OCI-M1 (cell line): Measurements from ENCODE around the gene GALNT8.
A peak's percentile ranks its signal among the peaks of the same experiment; 100 is the strongest.
"Not testable (repeated sequence)": the region's sequence is repeated elsewhere in the genome, so short reads cannot be mapped to it uniquely, and the experiment has no call there.

Experiments
- DNase-seq: peaks from one replicate; lab custom pipeline; 2025; lab: John Stamatoyannopoulos, UW

Gene GALNT8

GRCh38 chr12:4743046-4743445 lies 22.8 kb downstream of the GALNT8 start:
- no peak for DNase-seq

DNA sequence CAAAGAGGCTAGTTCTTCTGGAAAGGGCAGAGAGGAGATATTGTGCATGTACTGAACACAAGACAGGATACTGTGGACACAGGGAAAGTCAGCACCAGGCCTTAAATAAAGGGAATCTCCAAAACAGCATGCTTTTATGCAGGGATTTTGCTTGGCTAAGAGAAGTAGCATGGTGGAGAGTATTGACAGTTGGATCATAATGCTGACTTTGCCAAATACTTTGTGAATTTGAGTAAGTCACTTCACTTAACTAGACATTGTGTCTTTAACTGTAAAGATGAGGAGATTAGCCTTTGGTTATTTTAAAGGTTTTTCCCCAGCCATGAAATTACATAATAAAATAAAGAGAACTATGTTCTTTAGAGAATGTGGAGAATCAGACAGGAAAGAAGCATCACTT lies 24.5 kb downstream of the GALNT8 start:
- no peak for DNase-seq

- DNase-seq, result no peak
These were observed 25.0 kb downstream of the GALNT8 start for GRCh38 chr12:4745249-4745648.

GRCh38 chr12:4751654-4752053 lies 31.5 kb downstream of the GALNT8 start:
- DNase-seq, result not testable (repeated sequence)

GRCh38 chr12:4762773-4763172 lies 42.6 kb downstream of the GALNT8 start:
- DNase-seq, result peak; percentile 29

DNA sequence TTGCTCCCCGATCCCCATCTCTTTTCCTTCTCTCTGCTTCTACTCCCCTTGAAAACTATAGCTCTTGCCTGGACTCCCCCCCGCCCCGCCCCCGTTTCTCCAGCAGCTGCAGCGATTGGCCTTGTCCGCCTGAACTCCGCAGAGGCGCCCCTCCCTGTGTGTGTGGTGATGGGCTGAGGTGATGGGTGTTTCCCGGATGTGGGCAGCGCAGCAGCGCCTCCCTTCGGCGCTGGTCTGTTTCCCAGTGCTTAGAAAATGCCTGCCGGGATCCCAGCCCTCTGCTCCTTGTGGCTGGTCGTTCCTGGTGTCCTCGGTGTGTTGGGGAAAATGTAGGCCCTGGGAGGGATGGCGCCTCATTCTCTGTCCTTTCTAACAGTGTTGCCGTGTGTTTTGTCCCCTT lies 43.3 kb downstream of the GALNT8 start:
- DNase-seq, result no peak

DNA sequence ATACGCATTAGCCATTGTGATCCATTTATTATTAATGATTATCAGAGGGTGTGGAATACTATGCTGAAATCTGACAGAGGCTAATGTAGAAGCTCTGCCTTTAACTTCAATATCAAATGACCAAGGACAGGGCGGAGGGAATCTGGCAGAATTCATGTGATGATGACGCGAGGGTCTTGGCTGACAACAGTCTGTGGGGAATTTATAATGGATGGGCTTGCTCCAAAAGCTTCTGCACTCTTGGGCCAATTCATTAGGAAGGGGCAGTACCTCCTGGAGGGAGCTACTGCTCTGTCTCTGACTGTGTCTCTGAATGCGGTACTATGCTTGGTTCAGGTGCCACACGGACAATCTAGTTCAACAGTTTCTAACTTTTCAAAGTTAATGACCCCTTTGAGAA lies 46.2 kb downstream of the GALNT8 start:
- no peak for DNase-seq

DNA sequence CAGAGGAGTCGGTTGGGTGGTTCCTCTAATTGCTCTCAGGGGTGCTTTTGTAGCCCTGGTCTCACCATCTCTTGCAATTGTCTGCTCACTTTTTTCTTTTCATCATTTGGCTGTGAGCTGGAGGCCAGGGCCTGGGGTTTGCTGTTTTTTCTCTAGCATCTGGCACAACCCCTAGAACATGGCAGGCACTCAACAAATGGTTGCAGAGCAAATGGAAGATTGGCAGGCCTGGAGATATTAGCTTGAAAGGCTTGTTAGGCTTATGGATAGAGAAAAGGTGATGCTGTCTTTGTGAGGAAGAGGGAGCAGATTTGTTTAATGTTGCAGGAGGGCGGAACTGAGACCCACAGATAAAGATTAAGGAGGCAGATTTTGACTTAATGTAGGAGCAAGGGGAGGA lies 47.0 kb downstream of the GALNT8 start:
- no peak for DNase-seq

DNA sequence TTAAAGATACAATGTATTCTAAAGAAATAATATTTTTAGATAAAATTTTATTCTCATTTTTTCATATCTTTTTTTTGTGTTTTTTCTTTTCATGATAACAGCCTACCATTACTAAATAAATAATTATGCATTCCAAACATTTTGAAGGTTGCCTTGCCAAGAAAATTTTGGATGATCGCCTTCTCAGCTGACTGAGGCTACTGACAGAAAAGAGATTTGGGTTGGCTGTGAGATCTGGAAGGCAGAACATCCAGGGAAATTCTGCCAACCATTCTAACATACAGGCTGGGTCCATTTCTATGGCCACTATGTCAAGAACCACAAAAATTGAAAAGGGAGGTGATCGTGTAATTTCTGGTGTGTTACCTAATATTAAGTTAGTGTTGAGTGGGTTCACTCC lies 48.1 kb downstream of the GALNT8 start:
- DNase-seq, result no peak

DNA sequence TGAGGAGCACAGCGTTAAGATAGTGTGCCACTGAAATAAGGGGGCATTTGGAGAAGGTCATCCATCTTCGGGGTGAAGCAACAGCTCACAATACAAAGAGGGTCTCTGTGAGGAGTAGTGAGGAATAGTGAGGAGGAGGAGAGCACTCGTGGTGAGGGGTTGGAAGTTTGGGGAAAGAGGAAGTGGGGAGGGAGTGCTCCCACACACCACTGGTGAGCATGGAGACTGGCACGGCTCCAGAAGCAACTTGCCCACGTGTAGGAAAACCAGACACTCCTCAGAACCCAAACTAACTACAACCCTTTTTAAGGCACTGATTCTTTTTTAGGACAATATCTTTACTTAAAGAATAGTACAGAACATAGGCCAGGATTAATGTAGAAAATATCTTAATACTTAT lies 48.9 kb downstream of the GALNT8 start:
- DNase-seq, result peak; percentile 5

GRCh38 chr12:4771172-4771959 lies 51.2 kb downstream of the GALNT8 start:
- no peak for DNase-seq

GRCh38 chr12:4771960-4772566 lies 51.9 kb downstream of the GALNT8 start:
- DNase-seq, result no peak

DNA sequence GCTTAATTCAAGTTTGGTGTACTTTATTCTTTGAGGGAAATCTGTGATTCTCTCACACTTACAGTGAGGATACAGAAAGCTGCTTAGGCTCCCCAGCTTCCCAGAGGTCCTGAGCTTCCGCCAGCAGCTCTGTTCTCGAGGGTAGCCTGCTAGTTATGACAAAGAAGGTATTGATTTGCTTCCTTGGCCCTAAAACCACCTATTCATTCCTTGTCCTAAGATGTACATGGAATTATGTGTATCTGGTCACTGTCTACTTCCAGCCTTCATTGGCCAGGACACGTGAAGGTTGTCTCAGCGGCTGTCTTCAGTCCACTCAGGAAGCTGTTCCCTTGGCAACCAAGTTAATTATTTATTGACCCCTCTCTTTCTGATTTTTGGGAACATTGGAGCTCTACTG lies 55.7 kb downstream of the GALNT8 start:
- DNase-seq, result no peak

DNA sequence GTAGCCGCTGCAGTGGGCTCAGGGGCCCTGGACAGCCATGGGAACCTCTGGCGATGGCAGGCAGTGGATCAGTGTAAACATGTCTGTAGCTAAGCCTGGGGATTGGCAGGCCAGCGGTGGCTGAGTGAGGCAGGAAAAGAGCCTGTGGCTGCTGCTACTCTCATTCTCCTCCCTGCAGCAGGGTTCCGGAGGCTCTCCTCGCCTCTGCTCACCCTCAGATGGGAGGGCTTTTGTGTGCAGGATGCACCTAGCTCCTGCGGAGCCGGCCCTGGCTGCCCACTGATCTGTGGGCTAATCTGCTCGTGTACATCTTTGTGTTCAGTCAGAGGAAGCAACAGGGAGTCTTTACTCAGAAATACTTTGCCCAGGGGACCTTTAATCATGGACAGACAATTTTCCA lies 59.5 kb downstream of the GALNT8 start:
- no peak for DNase-seq

DNA sequence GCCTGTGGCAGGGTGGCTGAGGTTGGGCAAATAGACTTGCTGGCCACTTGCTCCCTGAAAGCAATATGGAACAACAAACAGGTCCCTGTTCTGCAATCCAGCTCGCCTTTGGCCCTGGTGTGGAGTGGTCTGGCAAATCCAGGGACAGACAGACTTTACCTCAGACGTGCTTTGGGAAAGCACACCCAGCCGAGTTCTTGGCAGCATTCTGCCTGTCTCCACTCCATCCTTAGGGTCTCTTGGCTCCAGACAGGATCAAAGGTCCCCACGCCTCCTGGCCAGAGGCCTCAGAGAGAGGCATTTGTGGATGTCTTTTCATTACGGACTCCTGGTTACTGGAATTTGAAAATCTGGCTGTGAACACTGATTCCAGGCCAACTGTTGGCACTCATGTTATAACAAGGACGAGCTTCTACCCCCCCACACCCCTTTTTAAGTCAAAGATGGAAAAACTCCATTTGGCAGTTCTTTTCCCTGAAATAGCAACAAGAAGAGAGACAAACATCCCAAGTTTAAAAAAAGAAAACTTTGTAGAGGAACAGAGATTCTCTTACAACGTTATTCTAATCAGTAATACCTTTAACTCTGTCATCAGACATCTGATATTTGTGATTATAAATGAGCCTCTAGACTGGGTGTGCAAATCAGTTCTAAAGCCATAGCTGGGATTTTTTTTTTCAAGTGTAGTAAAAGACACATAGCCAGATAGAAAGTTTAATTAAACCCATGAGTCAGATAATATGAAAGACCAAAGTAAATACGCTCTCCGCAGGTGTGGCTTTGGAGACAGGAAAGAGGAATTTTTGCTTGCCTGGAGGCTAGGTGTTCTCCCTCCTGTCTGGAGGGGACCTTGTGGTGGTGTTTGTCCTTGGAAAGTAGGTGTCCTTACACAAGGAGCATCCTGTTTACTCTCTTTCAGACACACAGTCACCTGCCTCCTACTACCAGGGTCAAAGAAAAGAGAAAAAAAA lies 60.7 kb downstream of the GALNT8 start:
- DNase-seq, result no peak

- DNase-seq, result no peak
These were observed 64.3 kb downstream of the GALNT8 start for GRCh38 chr12:4784404-4785054.

DNA sequence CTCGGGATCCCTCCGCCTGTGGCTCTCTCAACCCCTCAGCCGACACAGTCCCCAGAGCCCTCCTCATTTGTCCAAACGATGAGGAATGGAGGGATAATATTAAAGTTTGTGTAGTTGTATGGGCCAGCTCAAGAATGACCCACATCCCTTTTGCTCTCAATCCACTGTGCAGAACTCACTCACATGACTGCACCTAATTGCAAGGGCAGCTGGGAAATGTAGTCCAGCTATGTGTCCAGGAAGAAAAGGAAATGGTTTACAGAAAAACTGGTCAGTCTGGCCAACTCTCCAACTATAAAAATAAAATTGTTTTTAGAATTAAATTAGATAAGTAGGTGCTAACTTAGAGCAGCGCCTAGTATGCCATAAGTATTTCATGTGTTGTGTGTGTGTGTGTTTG lies 66.6 kb downstream of the GALNT8 start:
- DNase-seq, result no peak

DNA sequence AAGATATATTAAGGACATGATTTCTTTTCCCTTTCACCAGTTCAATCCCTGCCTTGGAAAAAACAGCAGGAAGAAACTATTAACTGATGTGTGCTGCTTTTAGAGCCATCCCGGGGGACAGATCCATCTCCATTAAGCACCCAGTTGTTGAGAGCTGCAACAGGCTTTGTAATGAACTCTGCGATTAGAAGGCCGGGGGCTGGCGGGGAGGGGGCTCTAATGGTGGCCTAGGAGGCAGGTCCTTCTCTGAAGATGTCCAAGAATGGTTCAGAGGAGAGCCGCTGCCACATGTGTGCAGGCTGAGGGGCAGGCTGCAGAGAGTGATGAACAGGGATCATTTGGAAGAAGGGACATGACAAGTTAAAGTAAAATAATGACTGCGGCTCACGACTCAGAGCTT lies 67.8 kb downstream of the GALNT8 start:
- DNase-seq, result no peak

DNA sequence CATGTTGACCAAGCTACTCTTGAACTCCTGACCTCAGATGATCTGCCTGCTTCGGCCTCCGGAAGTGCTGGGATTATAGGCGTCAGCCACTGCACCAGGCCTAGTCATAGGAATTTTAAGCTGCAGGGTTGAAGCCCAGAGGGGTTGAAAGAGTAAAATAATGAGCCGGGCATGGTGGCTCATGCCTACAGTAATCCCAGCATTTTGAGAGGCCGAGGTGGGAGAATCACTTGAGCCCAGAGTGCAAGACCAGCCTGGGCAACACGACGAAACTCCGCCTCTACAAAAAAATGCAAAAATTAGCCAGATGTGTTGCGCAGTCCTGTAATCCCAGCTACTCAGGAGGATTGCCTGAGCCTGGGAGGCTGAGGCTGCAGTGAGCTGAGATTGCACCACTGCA lies 69.6 kb downstream of the GALNT8 start:
- no peak for DNase-seq

DNA sequence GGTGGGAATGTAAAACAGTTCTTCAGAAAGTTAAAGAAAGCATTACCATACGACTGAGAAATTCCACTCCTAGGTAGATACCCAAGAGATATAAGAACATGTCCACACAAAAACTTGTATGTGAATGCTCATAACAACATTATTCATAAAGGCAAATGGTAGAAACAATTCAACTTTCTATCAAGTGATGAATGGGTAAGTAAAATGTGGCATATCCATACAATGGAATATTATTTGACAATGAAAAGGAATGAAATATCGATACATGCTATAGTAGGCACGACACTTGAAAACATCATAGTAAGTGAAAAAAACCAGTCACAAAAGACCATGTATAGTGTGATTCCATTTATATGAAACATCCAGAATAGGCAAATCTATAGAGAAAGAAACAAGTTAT lies 71.3 kb downstream of the GALNT8 start:
- no peak for DNase-seq

GRCh38 chr12:4794491-4794890 lies 74.3 kb downstream of the GALNT8 start:
- no peak for DNase-seq

DNA sequence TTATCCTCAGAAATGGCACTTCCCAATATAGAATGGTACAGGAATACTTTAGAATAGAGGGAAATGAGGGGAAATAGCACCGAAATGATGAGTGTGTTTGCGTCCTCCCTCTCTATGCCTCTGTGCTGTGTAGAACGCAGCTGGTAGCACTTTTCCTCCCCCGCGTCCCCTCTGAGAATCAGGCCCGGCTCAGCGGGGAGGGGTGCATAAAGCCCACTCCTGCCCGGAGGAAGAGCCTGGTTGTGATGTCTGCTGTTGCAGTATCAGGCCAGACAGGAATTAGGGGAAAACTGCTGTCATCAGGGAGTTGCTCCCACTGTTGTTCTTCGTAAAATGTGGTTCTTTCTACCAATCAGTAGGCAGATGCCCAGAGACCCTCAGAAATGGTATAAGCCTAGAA lies 76.0 kb downstream of the GALNT8 start:
- no peak for DNase-seq
